Measurements from ENCODE around the gene CHD2. TPM values are rescaled to one million over a fixed set of nuclear protein-coding genes. Genes with fewer than 3 reads are reported as not detected.
A peak's percentile ranks its signal among the peaks of the same experiment; 100 is the strongest.

CHD2 gene
- total RNA-seq, 1 donor from 2014 or later = 59.7 TPM

DNA sequence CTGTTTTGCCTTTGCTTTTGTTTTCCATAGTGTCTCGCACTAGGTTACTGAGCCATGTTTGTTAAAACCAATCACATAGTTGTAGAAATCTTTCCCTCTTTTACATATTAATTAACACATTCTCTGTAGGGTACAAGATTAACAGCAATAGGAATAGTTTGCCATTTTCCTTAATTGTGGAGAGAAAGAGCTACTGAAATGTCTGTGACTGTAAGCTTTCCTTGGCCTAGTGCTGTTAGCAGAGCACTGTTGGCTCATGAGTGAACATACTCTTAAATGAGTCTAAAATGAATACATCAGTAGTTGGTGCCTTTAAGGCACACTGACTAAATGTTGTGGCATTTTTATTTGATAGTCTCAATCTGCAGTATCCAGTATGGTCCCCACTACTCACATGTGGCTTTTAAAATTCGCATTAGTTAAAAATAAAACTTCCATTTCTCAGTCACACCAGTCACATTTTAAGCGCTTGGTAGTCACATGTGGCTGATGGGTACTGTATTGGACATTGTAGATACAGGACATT lies 28.2 kb downstream of the CHD2 start:
- H3K4me3 Mint-ChIP-seq (ENCODE audit: unreplicated experiment) = no peak overlapping the region
- TF ChIP-seq, protein P1, sequence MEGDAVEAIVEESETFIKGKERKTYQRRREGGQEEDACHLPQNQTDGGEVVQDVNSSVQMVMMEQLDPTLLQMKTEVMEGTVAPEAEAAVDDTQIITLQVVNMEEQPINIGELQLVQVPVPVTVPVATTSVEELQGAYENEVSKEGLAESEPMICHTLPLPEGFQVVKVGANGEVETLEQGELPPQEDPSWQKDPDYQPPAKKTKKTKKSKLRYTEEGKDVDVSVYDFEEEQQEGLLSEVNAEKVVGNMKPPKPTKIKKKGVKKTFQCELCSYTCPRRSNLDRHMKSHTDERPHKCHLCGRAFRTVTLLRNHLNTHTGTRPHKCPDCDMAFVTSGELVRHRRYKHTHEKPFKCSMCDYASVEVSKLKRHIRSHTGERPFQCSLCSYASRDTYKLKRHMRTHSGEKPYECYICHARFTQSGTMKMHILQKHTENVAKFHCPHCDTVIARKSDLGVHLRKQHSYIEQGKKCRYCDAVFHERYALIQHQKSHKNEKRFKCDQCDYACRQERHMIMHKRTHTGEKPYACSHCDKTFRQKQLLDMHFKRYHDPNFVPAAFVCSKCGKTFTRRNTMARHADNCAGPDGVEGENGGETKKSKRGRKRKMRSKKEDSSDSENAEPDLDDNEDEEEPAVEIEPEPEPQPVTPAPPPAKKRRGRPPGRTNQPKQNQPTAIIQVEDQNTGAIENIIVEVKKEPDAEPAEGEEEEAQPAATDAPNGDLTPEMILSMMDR (IDR thresholded peaks at IDR 0.05) = no peak
- H3K4me1 Mint-ChIP-seq (ENCODE audit: low read depth) = peaks cover 40% of the 10 kb centered on the region
- no peak for DNase-seq (ENCODE audit: low spot score)
- H3K27me3 Mint-ChIP-seq (ENCODE audit: low read depth) = no peaks in the 10 kb centered on the region
- H3K9me3 Mint-ChIP-seq (ENCODE audit: low read depth) = no peaks in the 10 kb centered on the region
- peak overlapping the region; percentile 1 for H3K27ac Mint-ChIP-seq (ENCODE audit: unreplicated experiment)
- peaks cover 44% of the 10 kb centered on the region for H3K36me3 Mint-ChIP-seq (ENCODE audit: low read depth)

DNA sequence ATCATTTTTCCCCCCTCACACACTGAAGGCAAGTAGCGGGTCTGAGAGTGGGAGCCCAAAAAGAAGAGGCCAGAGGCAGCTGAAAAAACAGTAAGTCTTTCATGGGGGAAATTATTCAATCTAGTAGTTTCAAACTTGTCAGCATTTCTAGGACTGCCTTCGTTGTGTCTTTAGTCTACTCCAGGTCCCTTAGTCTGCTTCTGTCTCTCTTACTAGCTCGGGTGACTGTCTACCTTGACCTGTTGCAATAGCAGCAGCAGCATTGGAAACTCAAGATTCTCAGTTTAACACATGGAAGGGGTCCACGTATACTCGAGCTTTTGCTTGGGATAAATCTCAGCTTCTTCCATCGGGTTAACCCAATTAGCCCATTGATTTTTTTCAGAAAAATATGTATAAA lies 28.9 kb downstream of the CHD2 start:
- no peak for DNase-seq (ENCODE audit: low spot score)
- H3K9me3 Mint-ChIP-seq (ENCODE audit: low read depth) = no peaks in the 10 kb centered on the region
- peaks cover 46% of the 10 kb centered on the region for H3K36me3 Mint-ChIP-seq (ENCODE audit: low read depth)
- peaks cover 36% of the 10 kb centered on the region for H3K4me1 Mint-ChIP-seq (ENCODE audit: low read depth)
- H3K27ac Mint-ChIP-seq (ENCODE audit: unreplicated experiment) = peak overlapping the region; percentile 1
- no peaks in the 10 kb centered on the region for H3K27me3 Mint-ChIP-seq (ENCODE audit: low read depth)
- no peak overlapping the region for H3K4me3 Mint-ChIP-seq (ENCODE audit: unreplicated experiment)
- TF ChIP-seq, protein P1 (IDR thresholded peaks at IDR 0.05) = no peak

- Mint-ChIP-seq H3K4me3 (ENCODE audit: unreplicated experiment) (no peak overlapping the region), H3K36me3 (ENCODE audit: low read depth) (peaks cover 45% of the 10 kb centered on the region), H3K27me3 (ENCODE audit: low read depth) (no peaks in the 10 kb centered on the region), H3K4me1 (ENCODE audit: low read depth) (peaks cover 35% of the 10 kb centered on the region), H3K27ac (ENCODE audit: unreplicated experiment) (peak overlapping the region; percentile 85), H3K9me3 (ENCODE audit: low read depth) (no peaks in the 10 kb centered on the region)
- TF ChIP-seq, protein P1 (IDR thresholded peaks at IDR 0.05) = no peak
- DNase-seq (ENCODE audit: low spot score) = no peak
Measured at GRCh38 chr15:92930054-92930621, 30.0 kb downstream of the CHD2 start.

DNA sequence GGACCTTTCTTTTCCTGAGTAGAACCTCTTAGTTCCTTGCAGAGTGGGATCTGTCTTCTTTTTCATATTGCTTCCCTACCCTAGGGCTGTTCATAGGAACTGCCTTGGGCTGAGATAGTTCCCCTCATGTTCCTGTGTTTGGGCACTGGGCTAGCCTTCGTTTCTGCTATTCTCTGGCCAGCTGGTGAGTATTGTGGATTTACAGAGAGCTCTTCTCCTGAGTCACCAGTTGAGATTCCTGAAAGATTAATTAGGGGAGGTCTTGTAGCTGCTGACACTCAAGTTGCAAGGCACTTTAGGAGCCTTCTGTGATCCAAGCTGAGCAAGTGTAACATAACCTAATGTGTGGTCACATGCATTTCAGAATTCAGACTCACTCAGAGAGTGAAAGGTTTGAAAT lies 30.7 kb downstream of the CHD2 start:
- Mint-ChIP-seq H3K9me3 (ENCODE audit: low read depth) (no peaks in the 10 kb centered on the region), H3K4me3 (ENCODE audit: unreplicated experiment) (no peak overlapping the region), H3K27ac (ENCODE audit: unreplicated experiment) (peak overlapping the region; percentile 85), H3K36me3 (ENCODE audit: low read depth) (peaks cover 46% of the 10 kb centered on the region), H3K4me1 (ENCODE audit: low read depth) (peaks cover 38% of the 10 kb centered on the region), H3K27me3 (ENCODE audit: low read depth) (no peaks in the 10 kb centered on the region)
- DNase-seq (ENCODE audit: low spot score) = no peak
- TF ChIP-seq, protein P1 (IDR thresholded peaks at IDR 0.05) = no peak

GRCh38 chr15:92932946-92933649 lies 33.0 kb downstream of the CHD2 start:
- Mint-ChIP-seq H3K4me3 (ENCODE audit: unreplicated experiment) (no peak overlapping the region), H3K9me3 (ENCODE audit: low read depth) (no peaks in the 10 kb centered on the region), H3K36me3 (ENCODE audit: low read depth) (peaks cover 38% of the 10 kb centered on the region), H3K4me1 (ENCODE audit: low read depth) (peaks cover 33% of the 10 kb centered on the region), H3K27ac (ENCODE audit: unreplicated experiment) (peak overlapping the region; percentile 65), H3K27me3 (ENCODE audit: low read depth) (no peaks in the 10 kb centered on the region)
- TF ChIP-seq, protein P1 (IDR thresholded peaks at IDR 0.05) = no peak
- DNase-seq (ENCODE audit: low spot score) = no peak
